Spinal cord (tissue), 10 donors: ENCODE results near the gene PPP1R15A. TPM values are rescaled to one million over a fixed set of nuclear protein-coding genes. Genes with fewer than 3 reads are reported as not detected.

Source experiments
- DNase-seq, 6 donors: peaks; one replicate each; pipeline versions ENCODE4 v3.0.0 to v3.0.0-alpha.2; 2013 to 2015; ENCODE audit warnings: low spot score in 6 of 6, low read depth in 4 of 6
- H3K27ac ChIP-seq: one replicate; pipeline ENCODE4 v1.5.1; 2013; ENCODE audit warnings: low read depth, low read length, control low read depth
- H3K27me3 ChIP-seq: one replicate; pipeline ENCODE4 v1.6.1; 2013; ENCODE audit warnings: low read length; ENCODE audit not compliant: control insufficient read depth, insufficient read depth
- H3K36me3 ChIP-seq: one replicate; pipeline ENCODE4 v1.6.1; 2013; ENCODE audit warnings: low read length; ENCODE audit not compliant: control insufficient read depth, insufficient read depth
- H3K4me1 ChIP-seq: one replicate; pipeline ENCODE4 v1.6.1; 2013; ENCODE audit warnings: low read length; ENCODE audit not compliant: control insufficient read depth, insufficient read depth
- H3K4me3 ChIP-seq: one replicate; pipeline ENCODE4 v1.5.1; 2013; ENCODE audit warnings: low read depth, low read length, control low read depth
- H3K9me3 ChIP-seq: one replicate; pipeline ENCODE4 v1.6.1; 2013; ENCODE audit warnings: low read length; ENCODE audit not compliant: control insufficient read depth, insufficient read depth
- WGBS: methylation state at CpG from one replicate; pipeline ENCODE4 v1.1.5; 2013; ENCODE audit warnings: missing lambda C conversion rate; ENCODE audit not compliant: insufficient coverage; 5-methylcytosine and 5-hydroxymethylcytosine counted together
- polyA plus RNA-seq, 2 donors: library from polyadenylated mRNA; unstranded; fragments of 120-200 nt; gene quantifications; one replicate each; pipeline ENCODE4 v1.2.1, GENCODE V29; 2013; ENCODE audit not compliant: insufficient read length in 2 of 2
- total RNA-seq, 2 donors: library from RNA; depleted of rRNA in 1 of 2; stranded (reverse); fragments of 120-200 nt in 1 of 2; fragments of >200 nt in 1 of 2; gene quantifications; one replicate each; pipeline versions ENCODE4 v1.2.3 to v1.2.4, GENCODE V29; 2013 to 2014
- donor health status: healthy.

PPP1R15A gene
- total and polyA plus RNA-seq, 4 donors = 26.6 to 42.5 (median 32.0) TPM

GRCh38 chr19:48852292-48852691 lies 19.9 kb upstream of the PPP1R15A start:
- no peak for DNase-seq
- Histone ChIP-seq H3K36me3 (no peaks in the 10 kb centered on the region), H3K27ac (no peak overlapping the region), H3K9me3 (no peaks in the 10 kb centered on the region), H3K4me3 (no peak overlapping the region), H3K4me1 (no peaks in the 10 kb centered on the region), H3K27me3 (no peaks in the 10 kb centered on the region)
- WGBS = no CpG with 5 or more reads among the region's 4 CpGs

DNA sequence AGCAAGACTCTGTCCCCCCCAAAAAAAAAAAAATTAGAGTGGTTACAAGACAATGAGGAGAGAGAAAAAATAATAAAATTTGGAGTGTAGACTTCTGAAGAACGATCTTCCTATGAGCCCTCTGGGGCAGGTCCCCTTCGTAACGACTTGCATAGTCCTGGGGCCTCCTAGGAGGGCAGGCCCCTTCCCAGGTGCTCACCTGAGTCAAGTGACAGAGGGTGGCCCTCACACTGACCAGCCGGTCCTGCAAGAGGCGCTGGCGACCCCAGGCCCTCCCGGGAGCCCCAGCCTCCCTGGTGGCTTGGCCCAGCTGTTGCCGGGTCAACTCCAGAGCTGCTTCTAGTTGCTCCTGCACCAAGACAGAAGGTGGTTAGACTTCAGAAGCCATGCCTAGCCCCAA lies 18.7 kb upstream of the PPP1R15A start:
- Histone ChIP-seq H3K4me1 (no peaks in the 10 kb centered on the region), H3K36me3 (no peaks in the 10 kb centered on the region), H3K4me3 (no peak overlapping the region), H3K9me3 (no peaks in the 10 kb centered on the region), H3K27me3 (no peaks in the 10 kb centered on the region), H3K27ac (no peak overlapping the region)
- DNase-seq = no peak
- WGBS = 95% methylated on average over 8 of the region's 8 CpGs

DNA sequence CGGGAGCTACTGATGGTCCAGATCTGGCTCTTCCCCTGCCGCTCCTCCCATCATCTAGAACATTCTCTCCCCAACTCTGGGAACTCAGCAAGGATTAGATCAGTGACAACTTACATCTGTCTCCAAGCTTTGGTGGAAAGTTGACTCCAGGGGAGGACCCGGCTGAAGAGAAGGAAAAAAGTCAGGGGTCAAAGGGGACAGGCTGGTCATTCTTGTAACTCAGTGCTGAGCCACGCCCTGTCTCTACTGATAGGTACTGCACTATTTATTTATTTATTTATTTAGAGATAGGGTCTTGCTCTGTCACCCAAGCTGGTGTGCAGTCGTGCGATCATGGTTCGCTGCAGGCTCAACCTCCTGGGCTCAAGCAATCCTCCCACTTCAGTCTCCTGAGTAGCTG lies 18.1 kb upstream of the PPP1R15A start:
- DNase-seq = no peak
- peaks cover 3% of the 10 kb centered on the region for H3K4me1 ChIP-seq
- H3K27ac ChIP-seq = no peak overlapping the region
- WGBS = no CpG with 5 or more reads among the region's 7 CpGs
- H3K9me3 ChIP-seq = no peaks in the 10 kb centered on the region
- no peak overlapping the region for H3K4me3 ChIP-seq
- H3K27me3 ChIP-seq = no peaks in the 10 kb centered on the region
- no peaks in the 10 kb centered on the region for H3K36me3 ChIP-seq

DNA sequence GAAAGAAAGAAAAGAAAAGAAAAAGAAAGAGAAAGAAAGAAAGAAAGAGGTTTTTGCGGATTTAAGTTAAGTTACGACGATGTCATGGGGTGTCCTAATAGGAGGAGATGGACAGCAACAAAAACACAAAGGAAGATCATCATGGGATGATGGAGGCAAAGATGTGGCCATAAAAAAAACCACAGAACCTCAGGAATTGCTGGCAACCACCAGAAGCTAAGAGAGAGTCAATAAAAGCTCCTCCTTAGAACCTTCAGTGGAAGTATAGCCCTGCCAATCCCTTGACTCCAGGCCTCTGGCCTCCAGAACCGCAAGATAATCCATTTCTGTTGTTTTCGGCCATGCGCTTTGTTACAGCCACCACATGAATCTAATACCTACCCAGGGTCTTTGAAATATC lies 15.3 kb upstream of the PPP1R15A start:
- peaks cover 10% of the 10 kb centered on the region for H3K4me1 ChIP-seq
- no peaks in the 10 kb centered on the region for H3K9me3 ChIP-seq
- no peaks in the 10 kb centered on the region for H3K27me3 ChIP-seq
- H3K4me3 ChIP-seq = no peak overlapping the region
- peaks cover 2% of the 10 kb centered on the region for H3K36me3 ChIP-seq
- WGBS = 97% methylated on average over 6 of the region's 6 CpGs
- DNase-seq = no peak
- H3K27ac ChIP-seq = no peak overlapping the region

- Histone ChIP-seq H3K27me3 (no peaks in the 10 kb centered on the region), H3K36me3 (peaks cover 2% of the 10 kb centered on the region), H3K4me3 (no peak overlapping the region), H3K4me1 (peaks cover 11% of the 10 kb centered on the region), H3K27ac (no peak overlapping the region), H3K9me3 (no peaks in the 10 kb centered on the region)
- DNase-seq = peak in 1 of 6 donors; percentile 67
- WGBS = 45% methylated on average over 17 of the region's 34 CpGs
Observed at GRCh38 chr19:48858984-48859710, 13.1 kb upstream of the PPP1R15A start.

GRCh38 chr19:48859711-48860572 lies 12.3 kb upstream of the PPP1R15A start:
- H3K27me3 ChIP-seq = no peaks in the 10 kb centered on the region
- H3K27ac ChIP-seq = no peak overlapping the region
- WGBS = 64% methylated on average over 24 of the region's 30 CpGs
- peak in 1 of 6 donors; percentile 57 for DNase-seq
- peaks cover 11% of the 10 kb centered on the region for H3K4me1 ChIP-seq
- peaks cover 2% of the 10 kb centered on the region for H3K36me3 ChIP-seq
- H3K9me3 ChIP-seq = no peaks in the 10 kb centered on the region
- H3K4me3 ChIP-seq = no peak overlapping the region

GRCh38 chr19:48861313-48861712 lies 10.9 kb upstream of the PPP1R15A start:
- WGBS = 46% methylated on average over 9 of the region's 18 CpGs
- DNase-seq = no peak
- Histone ChIP-seq H3K4me1 (peaks cover 15% of the 10 kb centered on the region), H3K27me3 (no peaks in the 10 kb centered on the region), H3K9me3 (no peaks in the 10 kb centered on the region), H3K36me3 (peaks cover 2% of the 10 kb centered on the region), H3K27ac (no peak overlapping the region), H3K4me3 (no peak overlapping the region)

- Histone ChIP-seq H3K4me3 (no peak overlapping the region), H3K36me3 (peaks cover 2% of the 10 kb centered on the region), H3K4me1 (peaks cover 25% of the 10 kb centered on the region), H3K27ac (no peak overlapping the region), H3K27me3 (no peaks in the 10 kb centered on the region), H3K9me3 (no peaks in the 10 kb centered on the region)
- DNase-seq = no peak
- 85% methylated on average over 6 of the region's 7 CpGs for WGBS
Observed at GRCh38 chr19:48862827-48863226, 9.4 kb upstream of the PPP1R15A start.

GRCh38 chr19:48866692-48867091 lies 5.5 kb upstream of the PPP1R15A start:
- Histone ChIP-seq H3K36me3 (no peaks in the 10 kb centered on the region), H3K27me3 (no peaks in the 10 kb centered on the region), H3K4me3 (peak overlapping the region; percentile 54), H3K9me3 (no peaks in the 10 kb centered on the region), H3K4me1 (peaks cover 31% of the 10 kb centered on the region), H3K27ac (peak overlapping the region; percentile 91)
- DNase-seq = no peak
- 61% methylated on average over 3 of the region's 6 CpGs for WGBS
